Sigmoid colon (tissue), 7 donors: ENCODE results near the gene ATF7IP. TPM values are rescaled to one million over a fixed set of nuclear protein-coding genes. Genes with fewer than 3 reads are reported as not detected.
A peak's percentile ranks its signal among the peaks of the same experiment; 100 is the strongest.
"Not testable (repeated sequence)": the region's sequence is repeated elsewhere in the genome, so short reads cannot be mapped to it uniquely, and the experiment has no call there.

Source experiments
- DNase-seq: peaks from one replicate; pipeline ENCODE4 v3.0.0-alpha.2; 2019
- H3K27ac ChIP-seq, 4 donors: fragments of 200-600 bp; sonication (generic); one replicate each; pipeline ENCODE4 v1.5.1; 2016 to 2019; ENCODE audit warnings: mild to moderate bottlenecking in 1 of 4
- H3K27me3 ChIP-seq, 3 donors: fragments of 200-600 bp; sonication (generic); one replicate each; pipeline ENCODE4 v1.5.1; 2019; ENCODE audit warnings: mild to moderate bottlenecking in 1 of 3
- H3K36me3 ChIP-seq, 4 donors: fragments of 200-600 bp; sonication (generic); one replicate each; pipeline ENCODE4 v1.5.1; 2016 to 2019
- H3K4me1 ChIP-seq, 4 donors: fragments of 200-600 bp; sonication (generic); one replicate each; pipeline ENCODE4 v1.5.1; 2017 to 2019
- H3K4me3 ChIP-seq, 4 donors: fragments of 200-600 bp; sonication (generic); one replicate each; pipeline ENCODE4 v1.5.1; 2017 to 2019; ENCODE audit warnings: mild to moderate bottlenecking in 2 of 4, moderate library complexity in 1 of 4
- H3K9me3 ChIP-seq, 4 donors: fragments of 200-600 bp in 3 of 4; sonication (generic) in 3 of 4; one replicate each; pipeline versions ENCODE4 v1.5.1 to v1.6.1; 2013 to 2019
- EP300 ChIP-seq, 4 donors: sonication (generic); formaldehyde crosslinking; IDR thresholded peaks; one replicate each; pipeline ENCODE4 v1.6.1; 2017; ENCODE audit warnings: antibody characterized with exemption in 4 of 4
- POLR2A ChIP-seq, 2 donors: fragments of 450-650 bp; IDR thresholded peaks; one replicate each; pipeline ENCODE4 v1.6.1; 2016; ENCODE audit warnings: antibody characterized with exemption in 2 of 2, mild to moderate bottlenecking in 2 of 2, moderate library complexity in 2 of 2
- POLR2AphosphoS5 ChIP-seq, 4 donors: sonication (generic); formaldehyde crosslinking; IDR thresholded peaks; one replicate each; pipeline ENCODE4 v1.6.1; 2017; ENCODE audit warnings: antibody characterized with exemption in 4 of 4
- WGBS, 2 donors: extraction: QIAGEN DNeasy Blood & Tissue Kit; methylation state at CpG; one replicate each; pipeline ENCODE4 v1.1.7; 2013; 5-methylcytosine and 5-hydroxymethylcytosine counted together
- intact Hi-C: fragments of 100-400 bp; cut with DNase I; formaldehyde crosslinking; loops from one replicate; pipeline ENCODE4 v1.15.1; 2023
- polyA plus RNA-seq, 3 donors: library from polyadenylated mRNA; stranded (reverse); fragments of 200-250 nt; gene quantifications; one replicate each; pipeline ENCODE4 v1.2.3, GENCODE V29; 2013
- total RNA-seq, 4 donors: library from RNA; depleted of rRNA; stranded (reverse); fragments of >200 nt; gene quantifications; one replicate each; pipeline ENCODE4 v1.1.0, GENCODE V29; 2016
- TF ChIP-seq, protein P1 (sequence below), 4 experiments: fragments of 450-650 bp in 3 of 4; fragments of 200-600 bp in 1 of 4; IDR thresholded peaks; one replicate each; pipeline ENCODE4 v1.5.1; 2016 to 2019; ENCODE audit warnings: antibody characterized with exemption in 4 of 4, mild to moderate bottlenecking in 3 of 4, moderate library complexity in 2 of 4
- donor health status: healthy with polysubstance abuse.
- donor health status: Bipolar disorder and iron deficiency.
- donor health status: healthy.

ATF7IP gene
- total and polyA plus RNA-seq, 7 donors = 3.0 to 58.4 (median 27.7) TPM

DNA sequence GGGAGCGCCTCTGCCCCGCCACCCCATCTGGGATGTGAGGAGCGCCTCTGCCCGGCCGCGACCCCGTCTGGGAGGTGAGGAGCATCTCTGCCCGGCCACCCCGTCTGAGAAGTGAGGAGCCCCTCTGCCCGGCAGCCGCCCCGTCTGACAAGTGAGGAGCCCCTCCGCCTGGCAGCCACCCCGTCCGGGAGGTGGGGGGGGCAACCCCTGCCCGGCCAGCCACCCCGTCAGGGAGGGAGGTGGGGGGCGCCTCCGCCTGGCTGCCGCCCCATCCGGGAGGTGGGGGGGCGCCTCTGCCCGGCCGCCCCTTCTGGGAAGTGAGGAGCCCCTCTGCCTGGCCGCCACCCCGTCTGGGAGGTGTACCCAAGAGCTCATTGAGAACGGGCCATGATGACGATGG lies 10.8 kb upstream of the ATF7IP start:
- H3K4me3 ChIP-seq, H3K27ac ChIP-seq, H3K36me3 ChIP-seq, DNase-seq, H3K27me3 ChIP-seq, H3K4me1 ChIP-seq, intact Hi-C loops: not testable (repeated sequence)
- WGBS, 2 donors = 95 to 98% methylated on average over 28 of the region's 28 CpGs
- H3K9me3 ChIP-seq = peaks cover 0 to 17% (median 4%) of the 10 kb centered on the region in 4 donors

DNA sequence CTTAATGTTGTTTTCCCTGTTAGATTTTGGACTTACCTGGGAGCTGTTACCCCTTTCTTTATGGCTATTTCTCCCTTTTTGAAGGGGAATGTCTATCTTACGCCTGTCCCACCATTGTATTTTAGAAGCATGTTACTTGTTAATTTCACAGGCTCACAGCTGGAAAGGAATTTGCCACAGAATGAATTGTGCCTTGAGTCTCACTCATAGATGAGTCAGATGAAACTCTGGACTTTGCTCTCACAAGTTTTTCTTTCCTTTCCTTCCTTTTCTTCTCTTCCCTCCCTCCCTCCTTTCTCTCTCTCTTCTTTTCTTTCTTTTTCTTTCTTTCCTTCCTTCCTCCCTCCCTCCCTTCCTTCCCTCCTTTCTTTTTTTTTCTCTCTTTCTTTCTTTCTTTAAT lies 9.3 kb upstream of the ATF7IP start:
- intact Hi-C loops = no loop called here
- WGBS, 2 donors = 88 to 92% methylated on average over 1 of the region's 1 CpG

DNA sequence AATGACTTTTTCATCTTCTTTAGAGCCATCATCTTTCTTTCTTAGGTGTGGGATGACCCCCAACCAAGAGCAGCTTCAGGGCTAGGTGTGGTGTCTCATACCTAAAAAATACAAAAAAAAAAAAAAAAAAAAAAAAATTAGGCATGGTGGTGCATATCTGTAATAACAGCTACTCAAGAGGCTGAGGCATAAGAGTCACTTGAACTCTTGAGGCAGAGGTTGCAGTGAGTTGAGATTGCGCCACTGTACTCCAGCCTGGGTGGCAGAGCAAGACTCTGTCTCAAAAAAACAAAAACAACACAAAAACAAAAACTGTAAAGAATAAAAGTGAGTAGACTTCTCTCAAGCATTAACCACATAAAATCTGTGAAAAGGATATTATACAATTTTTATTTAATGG lies 8.0 kb upstream of the ATF7IP start:
- Histone ChIP-seq H3K4me1 (no peaks in the 10 kb centered on the region), H3K27me3 (no peaks in the 10 kb centered on the region), H3K9me3 (peaks cover 0 to 5% (median 0%) of the 10 kb centered on the region in 4 donors), H3K4me3 (no peak overlapping the region), H3K27ac (no peak overlapping the region), H3K36me3 (no peaks in the 10 kb centered on the region)
- WGBS, 2 donors = 97 to 100% methylated on average over 1 of the region's 1 CpG
- TF ChIP-seq POLR2AphosphoS5 (IDR thresholded peaks at IDR 0.05) (no peak), POLR2A (IDR thresholded peaks at IDR 0.05) (no peak), EP300 (IDR thresholded peaks at IDR 0.05) (no peak)
- TF ChIP-seq, protein P1, sequence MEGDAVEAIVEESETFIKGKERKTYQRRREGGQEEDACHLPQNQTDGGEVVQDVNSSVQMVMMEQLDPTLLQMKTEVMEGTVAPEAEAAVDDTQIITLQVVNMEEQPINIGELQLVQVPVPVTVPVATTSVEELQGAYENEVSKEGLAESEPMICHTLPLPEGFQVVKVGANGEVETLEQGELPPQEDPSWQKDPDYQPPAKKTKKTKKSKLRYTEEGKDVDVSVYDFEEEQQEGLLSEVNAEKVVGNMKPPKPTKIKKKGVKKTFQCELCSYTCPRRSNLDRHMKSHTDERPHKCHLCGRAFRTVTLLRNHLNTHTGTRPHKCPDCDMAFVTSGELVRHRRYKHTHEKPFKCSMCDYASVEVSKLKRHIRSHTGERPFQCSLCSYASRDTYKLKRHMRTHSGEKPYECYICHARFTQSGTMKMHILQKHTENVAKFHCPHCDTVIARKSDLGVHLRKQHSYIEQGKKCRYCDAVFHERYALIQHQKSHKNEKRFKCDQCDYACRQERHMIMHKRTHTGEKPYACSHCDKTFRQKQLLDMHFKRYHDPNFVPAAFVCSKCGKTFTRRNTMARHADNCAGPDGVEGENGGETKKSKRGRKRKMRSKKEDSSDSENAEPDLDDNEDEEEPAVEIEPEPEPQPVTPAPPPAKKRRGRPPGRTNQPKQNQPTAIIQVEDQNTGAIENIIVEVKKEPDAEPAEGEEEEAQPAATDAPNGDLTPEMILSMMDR (IDR thresholded peaks at IDR 0.05) = no peak
- intact Hi-C loops = no loop called here
- DNase-seq = no peak

More for the DNA sequence above, 9.3 kb upstream of the ATF7IP start:
- H3K4me3 ChIP-seq = no peak overlapping the region
- TF ChIP-seq EP300 (IDR thresholded peaks at IDR 0.05) (no peak), POLR2A (IDR thresholded peaks at IDR 0.05) (no peak), POLR2AphosphoS5 (IDR thresholded peaks at IDR 0.05) (no peak)
- TF ChIP-seq, protein P1 (IDR thresholded peaks at IDR 0.05) = no peak
- H3K4me1 ChIP-seq = no peaks in the 10 kb centered on the region
- peaks cover 0 to 10% (median 4%) of the 10 kb centered on the region in 4 donors for H3K9me3 ChIP-seq
- no peaks in the 10 kb centered on the region for H3K36me3 ChIP-seq
- H3K27ac ChIP-seq = no peak overlapping the region
- DNase-seq = no peak
- H3K27me3 ChIP-seq = no peaks in the 10 kb centered on the region

DNA sequence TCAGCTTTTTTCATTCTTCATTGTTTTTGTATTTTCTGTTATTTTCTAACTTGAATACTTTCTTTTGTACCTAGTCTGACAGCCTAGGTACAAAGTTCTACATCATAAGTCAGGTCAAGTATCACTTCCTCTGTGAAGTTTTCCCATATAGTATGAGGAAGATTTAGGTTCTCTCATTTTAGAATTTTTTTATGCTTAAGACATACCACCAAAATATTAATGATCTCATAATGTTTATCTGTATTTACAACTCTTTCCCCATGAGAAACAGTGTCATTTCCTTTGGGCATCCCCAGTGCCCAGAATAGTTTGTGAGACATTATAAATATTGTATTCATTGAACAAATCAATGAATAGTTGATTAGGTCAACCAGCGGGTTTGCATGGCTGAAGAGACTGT lies 3.1 kb upstream of the ATF7IP start:
- DNase-seq = no peak
- Histone ChIP-seq H3K36me3 (no peaks in the 10 kb centered on the region), H3K27me3 (no peaks in the 10 kb centered on the region), H3K27ac (no peak overlapping the region), H3K4me3 (no peak overlapping the region), H3K9me3 (no peaks in the 10 kb centered on the region), H3K4me1 (peaks cover 0 to 5% (median 0%) of the 10 kb centered on the region in 4 donors)
- TF ChIP-seq POLR2AphosphoS5 (IDR thresholded peaks at IDR 0.05) = no peak
- TF ChIP-seq EP300 (IDR thresholded peaks at IDR 0.05) = no peak
- TF ChIP-seq, protein P1 (IDR thresholded peaks at IDR 0.05) = no peak
- TF ChIP-seq POLR2A (IDR thresholded peaks at IDR 0.05) = no peak
- 73 to 94% methylated on average over 1 of the region's 1 CpG for WGBS, 2 donors
- intact Hi-C loops = no loop called here

DNA sequence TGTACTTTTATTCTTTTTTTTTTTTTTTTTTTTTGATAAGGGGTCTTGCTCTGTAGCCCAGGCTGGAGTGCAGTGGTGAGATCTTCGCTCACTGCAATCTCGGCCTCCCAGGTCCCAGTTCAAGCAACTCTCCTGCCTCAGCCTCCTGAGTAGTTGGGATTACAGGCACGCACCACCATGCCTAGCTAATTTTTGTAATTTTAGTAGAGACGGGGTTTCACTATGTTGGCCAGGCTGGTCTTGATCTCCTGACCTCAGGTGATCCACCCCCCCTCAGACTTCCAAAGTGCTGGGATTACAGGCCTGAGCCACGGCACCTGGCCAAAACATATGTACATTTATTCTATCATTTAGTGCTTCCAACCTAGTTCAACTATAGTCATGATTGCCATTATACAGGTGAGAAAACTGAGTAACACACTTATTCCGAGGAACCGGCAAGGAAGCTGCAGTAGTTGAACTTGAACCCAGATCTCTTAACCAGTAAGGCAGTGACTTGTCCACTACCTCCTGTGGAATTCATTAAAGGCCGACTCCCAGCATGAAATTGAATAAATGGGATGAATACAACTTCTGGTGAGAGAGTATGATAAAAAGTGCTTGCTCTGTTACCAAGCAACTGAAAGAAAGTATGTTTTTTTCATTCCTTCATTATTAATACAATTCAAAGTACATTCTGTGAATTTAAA lies 755 bp upstream of the ATF7IP start:
- Histone ChIP-seq H3K27ac (peak overlapping the region; percentile 90 to 98 (median 93)), H3K27me3 (no peaks in the 10 kb centered on the region), H3K36me3 (no peaks in the 10 kb centered on the region), H3K4me3 (peak overlapping the region; percentile 61 to 69 (median 64)), H3K9me3 (no peaks in the 10 kb centered on the region), H3K4me1 (peaks cover 0 to 23% (median 8%) of the 10 kb centered on the region in 4 donors)
- intact Hi-C loops = loop anchor here (1.0 to 5.0 kb wide), 4 partner anchors 38 to 408 kb away; partner anchors contain the start of gene PLBD1
- no peak for TF ChIP-seq EP300 (IDR thresholded peaks at IDR 0.05)
- no peak for TF ChIP-seq POLR2A (IDR thresholded peaks at IDR 0.05)
- TF ChIP-seq POLR2AphosphoS5 (IDR thresholded peaks at IDR 0.05) = no peak
- no peak for DNase-seq
- 95 to 96% methylated on average over 8 of the region's 8 CpGs for WGBS, 2 donors
